ENCODE measurements around the gene CCDC167.

The CCDC167 gene

DNA sequence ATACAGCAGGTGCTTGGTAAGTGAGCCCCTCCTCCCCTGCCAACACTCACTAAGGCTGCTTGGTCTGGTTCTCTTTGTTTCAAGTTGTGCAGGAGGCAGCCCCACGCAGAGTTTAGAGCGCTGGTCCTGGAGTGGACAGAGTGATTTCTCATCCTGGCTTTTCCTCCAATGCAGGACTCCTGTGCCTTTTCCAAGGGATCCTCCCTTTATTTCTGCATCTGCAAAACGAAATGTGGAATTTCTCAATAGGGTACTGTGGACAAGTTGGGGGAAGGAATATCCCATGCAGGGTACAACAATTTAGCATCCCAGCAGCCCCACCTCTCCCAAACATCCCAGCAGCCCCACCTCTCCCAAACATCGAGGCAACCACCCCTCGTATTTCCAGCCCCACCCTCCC lies 30.6 kb upstream of the CCDC167 start:
- no peaks in the 10 kb centered on the region for H3K36me3 ChIP-seq (ENCODE audit: control insufficient read depth, insufficient read depth, low read length)
- no peaks in the 10 kb centered on the region for H3K9me3 ChIP-seq (ENCODE audit: control insufficient read depth, low read length)
- WGBS, 2 experiments: 71 to 76% methylated on average over 5 of the region's 5 CpGs
- H3K27ac ChIP-seq (ENCODE audit: insufficient read depth, low read depth, low read length, poor library complexity, severe bottlenecking): no peak overlapping the region
- peaks cover 32% of the 10 kb centered on the region for H3K27me3 ChIP-seq (ENCODE audit: control insufficient read depth, insufficient read depth, low read length, poor library complexity, severe bottlenecking)
- H3K4me3 ChIP-seq (ENCODE audit: insufficient read depth, low read depth, low read length): no peak overlapping the region
- H3K4me1 ChIP-seq (ENCODE audit: control insufficient read depth, insufficient read depth, low read length): peaks cover 4% of the 10 kb centered on the region

DNA sequence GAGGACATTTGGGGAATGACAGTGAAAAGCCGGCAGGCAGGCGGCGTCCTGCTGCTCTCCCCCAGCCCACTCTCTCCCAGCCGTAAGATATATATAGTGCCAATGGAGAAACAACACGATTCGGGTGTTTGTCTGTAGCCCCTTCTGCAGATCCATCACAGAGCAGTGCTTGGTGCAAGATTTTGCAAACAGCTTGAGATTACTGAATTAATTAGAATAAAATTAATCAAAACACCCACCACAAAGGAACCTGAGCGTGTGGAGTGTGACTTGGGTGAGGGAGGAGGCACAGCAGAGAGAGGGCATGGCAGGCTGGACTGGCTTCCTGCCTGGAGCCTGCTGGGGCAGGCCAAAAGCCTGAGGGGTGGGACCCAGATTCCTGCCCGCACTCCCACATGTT lies 28.8 kb upstream of the CCDC167 start:
- 63% methylated on average over 8 of the region's 8 CpGs for WGBS, 2 experiments
- H3K4me1 ChIP-seq (ENCODE audit: control insufficient read depth, insufficient read depth, low read length): no peaks in the 10 kb centered on the region
- no peaks in the 10 kb centered on the region for H3K9me3 ChIP-seq (ENCODE audit: control insufficient read depth, low read length)
- no peak overlapping the region for H3K27ac ChIP-seq (ENCODE audit: insufficient read depth, low read depth, low read length, poor library complexity, severe bottlenecking)
- H3K27me3 ChIP-seq (ENCODE audit: control insufficient read depth, insufficient read depth, low read length, poor library complexity, severe bottlenecking): peaks cover 15% of the 10 kb centered on the region
- H3K4me3 ChIP-seq (ENCODE audit: insufficient read depth, low read depth, low read length): no peak overlapping the region
- no peaks in the 10 kb centered on the region for H3K36me3 ChIP-seq (ENCODE audit: control insufficient read depth, insufficient read depth, low read length)

DNA sequence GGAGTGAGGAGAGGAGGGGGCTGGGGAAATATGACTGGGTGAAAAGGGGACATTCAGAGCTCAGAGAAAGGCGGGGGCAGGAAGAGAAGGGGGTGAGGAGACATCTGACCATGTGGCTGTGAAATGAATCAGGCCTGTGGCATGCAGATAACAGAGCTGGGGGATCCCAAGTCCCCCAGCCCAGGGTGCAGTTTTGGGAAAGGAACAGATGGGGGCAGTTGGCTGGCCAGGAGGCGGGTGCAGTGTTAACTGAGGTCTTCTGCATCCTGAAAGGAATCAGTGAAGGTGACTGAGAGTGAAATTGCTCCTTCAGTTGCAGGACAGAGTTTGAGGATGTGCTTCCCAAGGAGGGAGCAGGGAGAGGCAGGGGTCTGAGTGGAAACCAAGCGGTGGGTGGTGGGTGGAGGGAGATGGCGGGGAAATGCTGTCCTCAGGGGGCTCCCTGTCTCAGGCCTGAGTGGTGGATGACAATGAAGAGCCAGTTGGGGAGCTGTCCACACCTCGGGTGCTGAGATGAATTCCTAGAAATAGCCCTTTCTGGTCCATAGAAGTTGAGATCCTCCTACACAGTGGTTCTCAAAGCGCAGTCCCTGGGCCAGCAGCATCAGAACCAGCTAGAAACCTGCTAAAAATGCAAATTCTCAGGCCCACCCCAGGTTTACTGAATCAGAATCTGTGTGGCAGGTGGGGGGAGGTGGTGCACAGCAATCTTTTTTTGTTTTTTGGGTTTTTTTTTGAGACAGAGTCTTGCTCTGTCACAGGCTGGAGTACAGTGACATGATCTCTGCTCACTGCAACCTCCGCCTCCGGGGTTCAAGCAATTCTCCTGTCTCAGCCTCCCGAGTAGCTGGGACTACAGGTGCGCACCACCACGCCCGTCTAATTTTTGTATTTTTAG lies 26.0 kb upstream of the CCDC167 start:
- Histone ChIP-seq H3K36me3 (ENCODE audit: control insufficient read depth, insufficient read depth, low read length) (no peaks in the 10 kb centered on the region), H3K4me3 (ENCODE audit: insufficient read depth, low read depth, low read length) (no peak overlapping the region), H3K27ac (ENCODE audit: insufficient read depth, low read depth, low read length, poor library complexity, severe bottlenecking) (no peak overlapping the region), H3K9me3 (ENCODE audit: control insufficient read depth, low read length) (no peaks in the 10 kb centered on the region), H3K4me1 (ENCODE audit: control insufficient read depth, insufficient read depth, low read length) (no peaks in the 10 kb centered on the region), H3K27me3 (ENCODE audit: control insufficient read depth, insufficient read depth, low read length, poor library complexity, severe bottlenecking) (no peaks in the 10 kb centered on the region)
- WGBS, 2 experiments: 70 to 78% methylated on average over 12 of the region's 12 CpGs

DNA sequence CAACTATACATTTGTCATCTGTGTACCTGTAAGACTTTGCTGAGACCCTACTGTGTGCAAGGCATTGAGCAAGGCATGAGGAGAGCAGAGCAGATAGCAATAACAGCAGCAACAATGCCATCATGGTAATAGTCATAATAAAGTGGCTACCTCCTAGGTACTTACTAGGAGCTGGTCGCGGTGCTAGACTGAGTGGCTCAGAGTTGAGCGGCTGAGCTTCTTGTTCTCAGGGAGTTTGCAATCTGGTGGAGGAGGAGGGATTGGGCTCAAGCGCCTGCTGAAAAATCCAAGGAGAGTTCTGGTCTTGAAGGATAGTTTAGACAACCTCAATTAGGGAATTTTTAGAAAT lies 25.3 kb upstream of the CCDC167 start:
- Histone ChIP-seq H3K4me3 (ENCODE audit: insufficient read depth, low read depth, low read length) (no peak overlapping the region), H3K4me1 (ENCODE audit: control insufficient read depth, insufficient read depth, low read length) (no peaks in the 10 kb centered on the region), H3K27me3 (ENCODE audit: control insufficient read depth, insufficient read depth, low read length, poor library complexity, severe bottlenecking) (no peaks in the 10 kb centered on the region), H3K36me3 (ENCODE audit: control insufficient read depth, insufficient read depth, low read length) (no peaks in the 10 kb centered on the region), H3K9me3 (ENCODE audit: control insufficient read depth, low read length) (no peaks in the 10 kb centered on the region), H3K27ac (ENCODE audit: insufficient read depth, low read depth, low read length, poor library complexity, severe bottlenecking) (no peak overlapping the region)
- 87 to 91% methylated on average over 4 of the region's 4 CpGs for WGBS, 2 experiments

DNA sequence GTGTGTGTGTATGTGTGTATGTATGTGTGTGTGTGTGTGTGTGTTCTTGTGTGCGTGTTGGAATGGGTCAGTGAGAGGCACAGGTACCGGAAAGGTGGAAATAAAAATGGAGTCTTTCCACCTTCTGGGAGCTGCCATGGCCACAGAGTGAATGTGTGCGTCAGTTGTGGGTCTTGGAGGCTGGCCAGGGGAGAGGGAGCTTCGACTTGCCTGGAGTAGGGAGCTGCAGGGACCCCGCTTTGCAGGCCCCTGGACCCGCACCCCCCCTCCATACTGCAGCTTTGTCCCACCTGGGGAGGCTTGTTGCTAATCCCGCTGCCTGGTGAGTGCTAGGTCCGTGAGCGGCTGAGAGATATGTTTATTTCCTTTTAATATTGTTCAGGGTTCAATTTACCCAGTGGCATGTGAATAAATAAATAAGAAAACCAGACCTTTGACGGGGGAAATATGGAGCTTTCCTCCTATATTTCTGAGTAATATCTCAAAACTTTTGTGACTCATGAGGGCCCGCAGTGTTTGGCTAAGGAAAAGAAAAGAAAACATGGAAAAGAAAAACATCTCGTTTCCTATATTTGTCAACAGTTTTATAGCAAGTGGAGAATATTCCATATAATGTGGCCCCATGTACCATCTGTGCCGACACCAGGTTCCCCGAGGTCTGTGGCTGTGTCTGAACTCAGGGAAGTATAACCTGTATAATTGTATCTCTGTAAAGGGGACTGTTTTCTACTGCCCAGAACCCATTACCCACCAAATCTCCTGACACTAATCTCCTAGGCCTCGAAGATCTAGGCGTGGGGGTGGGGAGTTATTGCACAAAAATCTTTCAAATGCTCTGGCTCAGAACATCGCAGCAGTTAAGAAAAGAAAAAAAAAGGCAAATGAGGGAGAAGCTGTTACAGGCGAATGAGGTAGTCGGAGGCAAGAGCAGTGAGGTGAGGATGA lies 24.6 kb upstream of the CCDC167 start:
- no peaks in the 10 kb centered on the region for H3K36me3 ChIP-seq (ENCODE audit: control insufficient read depth, insufficient read depth, low read length)
- H3K4me1 ChIP-seq (ENCODE audit: control insufficient read depth, insufficient read depth, low read length): no peaks in the 10 kb centered on the region
- no peaks in the 10 kb centered on the region for H3K9me3 ChIP-seq (ENCODE audit: control insufficient read depth, low read length)
- WGBS, 2 experiments: 86% methylated on average over 16 to 18 of the region's 19 CpGs
- H3K27ac ChIP-seq (ENCODE audit: insufficient read depth, low read depth, low read length, poor library complexity, severe bottlenecking): no peak overlapping the region
- no peaks in the 10 kb centered on the region for H3K27me3 ChIP-seq (ENCODE audit: control insufficient read depth, insufficient read depth, low read length, poor library complexity, severe bottlenecking)
- no peak overlapping the region for H3K4me3 ChIP-seq (ENCODE audit: insufficient read depth, low read depth, low read length)

DNA sequence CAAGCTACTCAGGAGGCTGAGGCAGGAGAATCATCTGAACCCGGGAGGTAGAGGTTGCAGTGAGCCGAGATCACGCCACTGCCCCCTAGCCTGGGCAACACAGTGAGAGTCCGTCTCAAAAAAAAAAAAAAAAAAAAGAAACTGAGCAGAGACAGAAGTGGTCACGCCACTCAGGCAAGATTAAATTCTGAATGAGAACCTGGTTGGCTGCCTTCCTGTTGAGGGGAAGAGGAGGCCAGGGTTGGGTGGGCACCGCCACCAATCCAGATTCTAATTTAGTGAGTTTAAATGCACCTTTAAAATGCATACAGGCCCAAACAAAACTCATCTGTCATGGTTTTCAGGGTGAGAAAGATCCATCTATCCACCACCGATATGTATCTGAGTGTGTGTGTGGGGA lies 23.7 kb upstream of the CCDC167 start:
- no peaks in the 10 kb centered on the region for H3K27me3 ChIP-seq (ENCODE audit: control insufficient read depth, insufficient read depth, low read length, poor library complexity, severe bottlenecking)
- H3K9me3 ChIP-seq (ENCODE audit: control insufficient read depth, low read length): no peaks in the 10 kb centered on the region
- no peaks in the 10 kb centered on the region for H3K4me1 ChIP-seq (ENCODE audit: control insufficient read depth, insufficient read depth, low read length)
- H3K27ac ChIP-seq (ENCODE audit: insufficient read depth, low read depth, low read length, poor library complexity, severe bottlenecking): no peak overlapping the region
- no peaks in the 10 kb centered on the region for H3K36me3 ChIP-seq (ENCODE audit: control insufficient read depth, insufficient read depth, low read length)
- H3K4me3 ChIP-seq (ENCODE audit: insufficient read depth, low read depth, low read length): no peak overlapping the region
- 79 to 83% methylated on average over 6 of the region's 7 CpGs for WGBS, 2 experiments

DNA sequence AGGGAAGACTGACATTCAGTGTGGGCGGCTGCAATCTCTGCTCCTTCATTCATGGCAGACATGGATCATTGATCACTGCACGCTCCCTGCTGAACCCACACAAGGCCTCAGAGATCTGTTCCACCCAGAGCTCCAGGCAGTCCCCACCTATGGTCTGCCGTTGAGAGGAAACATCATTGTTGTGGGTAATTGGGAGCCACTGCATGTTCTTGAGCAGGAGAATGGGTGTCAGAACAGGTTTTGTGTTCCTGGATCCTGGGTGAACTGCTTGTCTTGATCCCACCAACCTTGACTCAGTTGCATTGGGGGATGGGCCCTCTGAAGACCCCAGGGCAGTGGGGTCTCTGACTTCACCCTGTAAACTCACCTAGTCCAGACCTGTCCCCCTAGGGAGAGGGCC lies 23.1 kb upstream of the CCDC167 start:
- Histone ChIP-seq H3K27ac (ENCODE audit: insufficient read depth, low read depth, low read length, poor library complexity, severe bottlenecking) (no peak overlapping the region), H3K4me1 (ENCODE audit: control insufficient read depth, insufficient read depth, low read length) (no peaks in the 10 kb centered on the region), H3K4me3 (ENCODE audit: insufficient read depth, low read depth, low read length) (no peak overlapping the region), H3K27me3 (ENCODE audit: control insufficient read depth, insufficient read depth, low read length, poor library complexity, severe bottlenecking) (no peaks in the 10 kb centered on the region), H3K9me3 (ENCODE audit: control insufficient read depth, low read length) (no peaks in the 10 kb centered on the region), H3K36me3 (ENCODE audit: control insufficient read depth, insufficient read depth, low read length) (no peaks in the 10 kb centered on the region)
- WGBS, 2 experiments: 94 to 95% methylated on average over 3 of the region's 3 CpGs

DNA sequence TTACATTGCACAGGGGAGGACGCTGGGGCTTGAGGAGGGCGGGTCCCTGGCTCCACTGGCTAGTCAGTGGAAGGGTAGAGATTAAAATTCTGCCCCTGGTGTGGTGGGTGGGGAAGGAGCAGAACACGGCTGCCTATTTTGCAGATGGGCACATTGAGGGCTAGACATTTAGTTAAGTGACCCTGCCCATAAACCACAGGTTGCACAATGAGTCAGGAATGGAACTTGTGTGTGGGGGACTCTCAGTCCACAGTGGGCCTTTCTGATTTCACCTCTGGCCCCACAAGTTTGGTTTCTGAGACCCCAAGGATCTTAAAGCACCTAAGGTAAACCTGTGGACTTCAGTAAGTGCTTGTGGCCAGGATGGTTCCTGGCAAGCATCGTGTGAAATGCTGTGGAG lies 22.0 kb upstream of the CCDC167 start:
- Histone ChIP-seq H3K4me1 (ENCODE audit: control insufficient read depth, insufficient read depth, low read length) (peaks cover 2% of the 10 kb centered on the region), H3K9me3 (ENCODE audit: control insufficient read depth, low read length) (no peaks in the 10 kb centered on the region), H3K36me3 (ENCODE audit: control insufficient read depth, insufficient read depth, low read length) (no peaks in the 10 kb centered on the region), H3K27ac (ENCODE audit: insufficient read depth, low read depth, low read length, poor library complexity, severe bottlenecking) (no peak overlapping the region), H3K27me3 (ENCODE audit: control insufficient read depth, insufficient read depth, low read length, poor library complexity, severe bottlenecking) (no peaks in the 10 kb centered on the region), H3K4me3 (ENCODE audit: insufficient read depth, low read depth, low read length) (no peak overlapping the region)
- 83 to 89% methylated on average over 4 of the region's 4 CpGs for WGBS, 2 experiments

DNA sequence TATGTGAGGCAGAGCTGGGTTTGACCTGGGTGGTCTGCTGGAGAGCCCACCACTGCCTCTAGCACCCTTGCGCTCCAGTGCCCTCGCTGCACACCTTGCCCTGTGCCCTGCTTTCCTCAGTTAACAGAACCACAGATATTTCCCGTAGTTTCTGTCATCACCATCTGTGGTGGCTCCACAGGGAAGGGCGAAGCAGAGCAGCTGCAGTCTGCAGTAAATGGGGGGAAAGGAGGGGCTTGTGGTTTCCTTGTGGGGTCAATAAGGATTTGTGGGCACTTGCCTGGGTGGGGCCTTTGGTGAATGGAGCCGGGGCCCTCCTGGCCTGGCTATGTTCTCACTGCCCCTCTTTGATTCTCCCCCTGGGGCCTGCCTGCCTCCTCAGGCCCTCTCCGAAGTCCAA lies 21.2 kb upstream of the CCDC167 start:
- Histone ChIP-seq H3K4me3 (ENCODE audit: insufficient read depth, low read depth, low read length) (no peak overlapping the region), H3K27ac (ENCODE audit: insufficient read depth, low read depth, low read length, poor library complexity, severe bottlenecking) (no peak overlapping the region), H3K4me1 (ENCODE audit: control insufficient read depth, insufficient read depth, low read length) (peaks cover 9% of the 10 kb centered on the region), H3K9me3 (ENCODE audit: control insufficient read depth, low read length) (no peaks in the 10 kb centered on the region), H3K27me3 (ENCODE audit: control insufficient read depth, insufficient read depth, low read length, poor library complexity, severe bottlenecking) (no peaks in the 10 kb centered on the region), H3K36me3 (ENCODE audit: control insufficient read depth, insufficient read depth, low read length) (no peaks in the 10 kb centered on the region)
- 91 to 93% methylated on average over 6 of the region's 6 CpGs for WGBS, 2 experiments

DNA sequence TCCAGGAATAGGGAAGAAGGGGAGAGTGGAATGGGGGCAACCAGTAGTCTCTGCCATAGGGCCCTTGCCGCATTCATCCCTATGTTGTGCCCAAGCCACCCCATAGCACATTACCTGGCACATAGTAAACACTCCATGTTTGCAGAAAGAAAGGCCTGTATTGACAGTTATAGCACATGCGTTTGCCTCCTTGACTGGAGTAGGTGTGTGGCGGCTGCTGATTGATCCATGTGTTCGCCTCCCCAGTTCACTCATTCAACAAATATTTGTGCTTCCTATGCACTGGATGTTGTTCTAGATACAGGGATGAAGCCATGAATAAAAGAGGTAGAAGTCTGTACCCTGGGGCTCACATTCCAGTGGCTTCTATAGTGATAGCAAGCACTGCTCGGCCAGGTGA lies 19.8 kb upstream of the CCDC167 start:
- Histone ChIP-seq H3K36me3 (ENCODE audit: control insufficient read depth, insufficient read depth, low read length) (no peaks in the 10 kb centered on the region), H3K9me3 (ENCODE audit: control insufficient read depth, low read length) (no peaks in the 10 kb centered on the region), H3K4me1 (ENCODE audit: control insufficient read depth, insufficient read depth, low read length) (peaks cover 24% of the 10 kb centered on the region), H3K27ac (ENCODE audit: insufficient read depth, low read depth, low read length, poor library complexity, severe bottlenecking) (no peak overlapping the region), H3K27me3 (ENCODE audit: control insufficient read depth, insufficient read depth, low read length, poor library complexity, severe bottlenecking) (no peaks in the 10 kb centered on the region), H3K4me3 (ENCODE audit: insufficient read depth, low read depth, low read length) (no peak overlapping the region)
- 93 to 94% methylated on average over 5 of the region's 5 CpGs for WGBS, 2 experiments
